Glutamatergic neuron (in vitro differentiated cells): ENCODE results near the gene RSL1D1. TPM values are rescaled to one million over a fixed set of nuclear protein-coding genes. Genes with fewer than 3 reads are reported as not detected.

Experiments
- DNase-seq: peaks from one replicate; pipeline ENCODE4 v3.0.0; 2022
- H3K27ac Mint-ChIP-seq: one replicate; pipeline ENCODE4 v1.8.0; 2020; ENCODE audit warnings: mild to moderate bottlenecking, mixed read lengths, inconsistent platforms; ENCODE audit not compliant: unreplicated experiment
- H3K27me3 Mint-ChIP-seq: one replicate; pipeline ENCODE4 v1.8.0; 2020; ENCODE audit warnings: mild to moderate bottlenecking, moderate library complexity, mixed read lengths, inconsistent platforms; ENCODE audit not compliant: unreplicated experiment
- H3K36me3 Mint-ChIP-seq: one replicate; pipeline ENCODE4 v1.8.0; 2020; ENCODE audit warnings: mild to moderate bottlenecking, mixed read lengths, inconsistent platforms; ENCODE audit not compliant: unreplicated experiment
- H3K4me1 Mint-ChIP-seq: one replicate; pipeline ENCODE4 v1.8.0; 2020; ENCODE audit warnings: mild to moderate bottlenecking, low read depth, mixed read lengths, inconsistent platforms; ENCODE audit not compliant: unreplicated experiment
- H3K4me3 Mint-ChIP-seq: one replicate; pipeline ENCODE4 v1.8.0; 2020; ENCODE audit warnings: mild to moderate bottlenecking, mixed read lengths, inconsistent platforms; ENCODE audit not compliant: unreplicated experiment
- H3K9me3 Mint-ChIP-seq: one replicate; pipeline ENCODE4 v1.8.0; 2020; ENCODE audit warnings: mild to moderate bottlenecking, moderate library complexity, mixed read lengths, inconsistent platforms; ENCODE audit not compliant: unreplicated experiment
- CTCF ChIP-seq: fragments of 200-600 bp; sonication (generic); IDR thresholded peaks from one replicate; pipeline ENCODE4 v1.5.0; 2021; ENCODE audit not compliant: partially characterized antibody, unreplicated experiment
- total RNA-seq: library from RNA; stranded (reverse); fragmentation: NEBNext Ultra II Directional; extraction: Animal tissue kit (Norgen Biotek cat#: 25700); gene quantifications from one replicate; pipeline ENCODE4 v1.2.1, GENCODE V29; 2021; ENCODE audit not compliant: unreplicated experiment

Gene RSL1D1
- total RNA-seq, 1 donor from 2014 or later = 71.2 TPM

GRCh38 chr16:11841026-11841425 lies 10.3 kb downstream of the RSL1D1 start:
- no peaks in the 10 kb centered on the region for H3K27me3 Mint-ChIP-seq
- peaks cover 3% of the 10 kb centered on the region for H3K9me3 Mint-ChIP-seq
- TF ChIP-seq CTCF = no peak
- H3K4me1 Mint-ChIP-seq = peaks cover 3% of the 10 kb centered on the region
- no peaks in the 10 kb centered on the region for H3K36me3 Mint-ChIP-seq
- no peak overlapping the region for H3K27ac Mint-ChIP-seq
- no peak overlapping the region for H3K4me3 Mint-ChIP-seq
- no peak for DNase-seq

- peaks cover 7% of the 10 kb centered on the region for H3K9me3 Mint-ChIP-seq
- no peak for TF ChIP-seq CTCF
- no peak overlapping the region for H3K4me3 Mint-ChIP-seq
- DNase-seq = no peak
- H3K27me3 Mint-ChIP-seq = no peaks in the 10 kb centered on the region
- no peak overlapping the region for H3K27ac Mint-ChIP-seq
- no peaks in the 10 kb centered on the region for H3K36me3 Mint-ChIP-seq
- peaks cover 4% of the 10 kb centered on the region for H3K4me1 Mint-ChIP-seq
Measured at GRCh38 chr16:11836650-11837244, 14.6 kb downstream of the RSL1D1 start.

- Mint-ChIP-seq H3K36me3 (no peaks in the 10 kb centered on the region), H3K4me3 (peak overlapping the region; percentile 40)
- TF ChIP-seq CTCF = no peak
Measured at GRCh38 chr16:11835891-11836649, 15.3 kb downstream of the RSL1D1 start.

GRCh38 chr16:11835309-11835708 lies 16.0 kb downstream of the RSL1D1 start:
- Mint-ChIP-seq H3K9me3 (peaks cover 7% of the 10 kb centered on the region), H3K4me1 (peaks cover 4% of the 10 kb centered on the region), H3K27ac (no peak overlapping the region), H3K36me3 (no peaks in the 10 kb centered on the region), H3K27me3 (no peaks in the 10 kb centered on the region), H3K4me3 (no peak overlapping the region)
- no peak for TF ChIP-seq CTCF
- DNase-seq = no peak

More at GRCh38 chr16:11835891-11836649, 15.3 kb downstream of the RSL1D1 start:
- H3K27me3 Mint-ChIP-seq = no peaks in the 10 kb centered on the region
- H3K27ac Mint-ChIP-seq = peak overlapping the region; percentile 76
- DNase-seq = no peak
- peaks cover 4% of the 10 kb centered on the region for H3K4me1 Mint-ChIP-seq
- H3K9me3 Mint-ChIP-seq = peaks cover 7% of the 10 kb centered on the region
